WTC11 (cell line): ENCODE measurements around the gene CALN1. TPM values are rescaled to one million over a fixed set of nuclear protein-coding genes. Genes with fewer than 3 reads are reported as not detected.

Experiments
- ATAC-seq: fragments of 200-7000 bp; cut with Tn5 transposase; 2 replicates; pipeline ENCODE4 v1.10.0; 2021; ENCODE audit warnings: mild to moderate bottlenecking, moderate library complexity
- CTCF ChIA-PET: fragments of 300-600 bp; sonication (Branson Sonifier 250); formaldehyde crosslinking; loops from one replicate; lab custom pipeline; 2021; ENCODE audit warnings: antibody characterized with exemption; lab: Charles Lee
- POLR2A ChIA-PET: fragments of 350-600 bp; sonication (Branson Sonifier 250); formaldehyde crosslinking; loops from one replicate; lab custom pipeline; 2021; ENCODE audit warnings: antibody characterized with exemption; lab: Charles Lee
- DNase-seq: peaks from one replicate; pipeline ENCODE4 v3.0.0; 2021; ENCODE audit warnings: low spot score
- H3K27ac Mint-ChIP-seq: 2 replicates; pipeline ENCODE4 v1.8.0; 2021; ENCODE audit warnings: mixed read lengths
- H3K27me3 Mint-ChIP-seq: 2 replicates; pipeline ENCODE4 v1.8.0; 2021; ENCODE audit warnings: low read depth, mild to moderate bottlenecking, moderate library complexity, mixed read lengths
- H3K36me3 Mint-ChIP-seq: 2 replicates; pipeline ENCODE4 v1.8.0; 2021; ENCODE audit warnings: mixed read lengths
- H3K4me1 Mint-ChIP-seq: 2 replicates; pipeline ENCODE4 v1.8.0; 2022; ENCODE audit warnings: mixed read lengths
- H3K4me3 Mint-ChIP-seq: 2 replicates; pipeline ENCODE4 v1.8.0; 2021; ENCODE audit warnings: mild to moderate bottlenecking, moderate library complexity, mixed read lengths
- H3K9me3 Mint-ChIP-seq: 2 replicates; pipeline ENCODE4 v1.8.0; 2021; ENCODE audit warnings: mixed read lengths
- ESRRA ChIP-seq: sonication (generic); formaldehyde crosslinking; IDR thresholded peaks from 2 replicates; pipeline ENCODE4 v1.8.1; 2022; ENCODE audit warnings: mild to moderate bottlenecking, missing genetic modification reagents, borderline replicate concordance
- HMGA2 ChIP-seq: fragments of 250-450 bp; sonication (Bioruptor Pico); IDR thresholded peaks from 2 replicates; pipeline ENCODE4 v1.4.0; 2021; ENCODE audit warnings: mild to moderate bottlenecking, moderate library complexity
- MXD4 ChIP-seq: fragments of 250-450 bp; sonication (Bioruptor Pico); IDR thresholded peaks from 2 replicates; pipeline ENCODE4 v1.8.0; 2021; ENCODE audit warnings: mild to moderate bottlenecking, moderate library complexity, borderline replicate concordance
- RORB ChIP-seq: fragments of 250-450 bp; sonication (Bioruptor Pico); IDR thresholded peaks from 2 replicates; pipeline ENCODE4 v1.9.0; 2021; ENCODE audit warnings: mild to moderate bottlenecking
- ZNF232 ChIP-seq: sonication (generic); formaldehyde crosslinking; IDR thresholded peaks from 2 replicates; pipeline ENCODE4 v1.8.0; 2022; ENCODE audit warnings: mild to moderate bottlenecking, missing genetic modification reagents
- ZNF317 ChIP-seq: sonication (generic); formaldehyde crosslinking; IDR thresholded peaks from 2 replicates; pipeline ENCODE4 v1.8.1; 2023; ENCODE audit warnings: low read depth, mild to moderate bottlenecking, moderate library complexity, missing genetic modification reagents, borderline replicate concordance
- ZNF416 ChIP-seq: fragments of 250-450 bp; sonication (Bioruptor Pico); IDR thresholded peaks from 2 replicates; pipeline ENCODE4 v1.9.0; 2021; ENCODE audit warnings: mild to moderate bottlenecking, inconsistent platforms
- total RNA-seq: library from RNA; stranded (reverse); gene quantifications from 3 replicates; pipeline ENCODE4 v1.2.3, GENCODE V29; 2021
- TF ChIP-seq, protein P1 (sequence below): sonication (generic); formaldehyde crosslinking; IDR thresholded peaks from 2 replicates; pipeline ENCODE4 v1.8.1; 2023; ENCODE audit warnings: mild to moderate bottlenecking, moderate library complexity, missing genetic modification reagents
- TF ChIP-seq, protein P2 (sequence below): fragments of 250-450 bp; sonication (Bioruptor Pico); IDR thresholded peaks from 2 replicates; pipeline ENCODE4 v1.9.0; 2021; ENCODE audit warnings: mild to moderate bottlenecking
- TF ChIP-seq, protein P3 (sequence below): sonication (generic); formaldehyde crosslinking; IDR thresholded peaks from 2 replicates; pipeline ENCODE4 v1.8.0; 2022; ENCODE audit warnings: mild to moderate bottlenecking, missing genetic modification reagents
- TF ChIP-seq, protein P4 (sequence below): sonication (generic); formaldehyde crosslinking; IDR thresholded peaks from 2 replicates; pipeline ENCODE4 v1.8.1; 2023; ENCODE audit warnings: mild to moderate bottlenecking, missing genetic modification reagents, borderline replicate concordance
- TF ChIP-seq, protein P5 (sequence below): sonication (generic); formaldehyde crosslinking; IDR thresholded peaks from 2 replicates; pipeline ENCODE4 v1.8.1; 2023; ENCODE audit warnings: mild to moderate bottlenecking, missing genetic modification reagents

The CALN1 gene
- total RNA-seq, 1 experiment from 2014 or later = 10.5 TPM

DNA sequence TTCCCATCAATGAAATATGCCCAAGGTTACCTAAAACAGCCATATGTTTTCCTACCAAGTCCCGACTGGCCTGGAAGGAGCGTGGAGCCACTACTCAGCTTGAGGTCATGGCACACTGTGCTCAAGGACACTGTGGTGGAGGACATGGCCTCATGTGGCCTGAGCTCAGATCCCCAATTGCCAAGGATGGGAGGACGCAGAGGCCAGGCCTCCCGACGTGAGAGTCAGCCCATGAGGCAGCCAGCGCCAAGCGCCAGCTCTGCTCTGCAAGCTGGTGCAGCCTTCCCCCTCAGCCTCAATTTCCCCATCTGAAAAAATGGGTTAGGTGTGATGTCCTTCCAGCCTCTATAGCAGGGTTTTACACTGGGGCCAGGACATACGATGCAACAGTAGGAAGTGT, 302.6 kb downstream of the CALN1 start:
- peaks cover 29% of the 10 kb centered on the region for H3K9me3 Mint-ChIP-seq
- no peak for TF ChIP-seq ZNF232 (CRISPR knock-in tag)
- TF ChIP-seq, protein P1, sequence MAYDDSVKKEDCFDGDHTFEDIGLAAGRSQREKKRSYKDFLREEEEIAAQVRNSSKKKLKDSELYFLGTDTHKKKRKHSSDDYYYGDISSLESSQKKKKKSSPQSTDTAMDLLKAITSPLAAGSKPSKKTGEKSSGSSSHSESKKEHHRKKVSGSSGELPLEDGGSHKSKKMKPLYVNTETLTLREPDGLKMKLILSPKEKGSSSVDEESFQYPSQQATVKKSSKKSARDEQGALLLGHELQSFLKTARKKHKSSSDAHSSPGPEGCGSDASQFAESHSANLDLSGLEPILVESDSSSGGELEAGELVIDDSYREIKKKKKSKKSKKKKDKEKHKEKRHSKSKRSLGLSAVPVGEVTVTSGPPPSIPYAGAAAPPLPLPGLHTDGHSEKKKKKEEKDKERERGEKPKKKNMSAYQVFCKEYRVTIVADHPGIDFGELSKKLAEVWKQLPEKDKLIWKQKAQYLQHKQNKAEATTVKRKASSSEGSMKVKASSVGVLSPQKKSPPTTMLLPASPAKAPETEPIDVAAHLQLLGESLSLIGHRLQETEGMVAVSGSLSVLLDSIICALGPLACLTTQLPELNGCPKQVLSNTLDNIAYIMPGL (CRISPR knock-in tag) = no peak
- DNase-seq = no peak
- H3K4me1 Mint-ChIP-seq = peaks cover 15% of the 10 kb centered on the region
- POLR2A ChIA-PET = no interaction called here
- no peak overlapping the region for H3K4me3 Mint-ChIP-seq
- peaks cover 28% of the 10 kb centered on the region for H3K36me3 Mint-ChIP-seq
- CTCF ChIA-PET = interaction anchor here (0.7 kb wide), 1 partner anchor 40 kb away, joined by 3 read pairs; no protein-coding TSS in a partner anchor
- H3K27ac Mint-ChIP-seq = no peak overlapping the region
- no peak for ATAC-seq
- H3K27me3 Mint-ChIP-seq = no peaks in the 10 kb centered on the region; the same call in 1 of the 2 replicates

DNA sequence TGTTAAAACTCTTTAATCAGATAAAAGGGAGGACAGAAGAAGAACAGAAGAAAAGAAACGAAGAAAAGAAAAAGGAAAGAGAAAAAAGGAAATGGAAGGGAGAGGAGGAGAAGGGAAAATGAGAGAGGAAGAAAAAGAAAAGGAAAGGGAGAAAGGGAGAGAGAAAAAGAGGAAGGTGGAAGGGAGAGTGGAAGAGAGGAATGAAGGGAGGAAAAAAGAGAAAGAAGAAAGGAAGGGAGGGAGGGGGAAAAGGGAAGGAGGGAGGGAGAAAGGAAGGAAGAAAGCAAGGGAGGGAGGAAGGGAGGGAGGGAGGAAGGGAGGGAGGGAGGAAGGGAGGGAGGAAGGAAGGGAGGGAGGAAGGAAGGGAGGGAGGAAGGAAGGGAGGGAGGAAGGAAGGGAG, 305.7 kb downstream of the CALN1 start:
- Mint-ChIP-seq H3K9me3 (peaks cover 27% of the 10 kb centered on the region), H3K27ac (no peak overlapping the region), H3K4me1 (no peaks in the 10 kb centered on the region), H3K27me3 (no peaks in the 10 kb centered on the region; the same call in 1 of the 2 replicates), H3K4me3 (no peak overlapping the region), H3K36me3 (peaks cover 35% of the 10 kb centered on the region)
- POLR2A ChIA-PET = no interaction called here
- DNase-seq (no peak), ATAC-seq (no peak)
- TF ChIP-seq HMGA2 (CRISPR knock-in tag) = no peak
- TF ChIP-seq ZNF416 (CRISPR knock-in tag) = no peak
- TF ChIP-seq ZNF317 = no peak
- TF ChIP-seq, protein P2, sequence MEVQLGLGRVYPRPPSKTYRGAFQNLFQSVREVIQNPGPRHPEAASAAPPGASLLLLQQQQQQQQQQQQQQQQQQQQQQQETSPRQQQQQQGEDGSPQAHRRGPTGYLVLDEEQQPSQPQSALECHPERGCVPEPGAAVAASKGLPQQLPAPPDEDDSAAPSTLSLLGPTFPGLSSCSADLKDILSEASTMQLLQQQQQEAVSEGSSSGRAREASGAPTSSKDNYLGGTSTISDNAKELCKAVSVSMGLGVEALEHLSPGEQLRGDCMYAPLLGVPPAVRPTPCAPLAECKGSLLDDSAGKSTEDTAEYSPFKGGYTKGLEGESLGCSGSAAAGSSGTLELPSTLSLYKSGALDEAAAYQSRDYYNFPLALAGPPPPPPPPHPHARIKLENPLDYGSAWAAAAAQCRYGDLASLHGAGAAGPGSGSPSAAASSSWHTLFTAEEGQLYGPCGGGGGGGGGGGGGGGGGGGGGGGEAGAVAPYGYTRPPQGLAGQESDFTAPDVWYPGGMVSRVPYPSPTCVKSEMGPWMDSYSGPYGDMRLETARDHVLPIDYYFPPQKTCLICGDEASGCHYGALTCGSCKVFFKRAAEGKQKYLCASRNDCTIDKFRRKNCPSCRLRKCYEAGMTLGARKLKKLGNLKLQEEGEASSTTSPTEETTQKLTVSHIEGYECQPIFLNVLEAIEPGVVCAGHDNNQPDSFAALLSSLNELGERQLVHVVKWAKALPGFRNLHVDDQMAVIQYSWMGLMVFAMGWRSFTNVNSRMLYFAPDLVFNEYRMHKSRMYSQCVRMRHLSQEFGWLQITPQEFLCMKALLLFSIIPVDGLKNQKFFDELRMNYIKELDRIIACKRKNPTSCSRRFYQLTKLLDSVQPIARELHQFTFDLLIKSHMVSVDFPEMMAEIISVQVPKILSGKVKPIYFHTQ (CRISPR knock-in tag) = no peak
- TF ChIP-seq, protein P3, sequence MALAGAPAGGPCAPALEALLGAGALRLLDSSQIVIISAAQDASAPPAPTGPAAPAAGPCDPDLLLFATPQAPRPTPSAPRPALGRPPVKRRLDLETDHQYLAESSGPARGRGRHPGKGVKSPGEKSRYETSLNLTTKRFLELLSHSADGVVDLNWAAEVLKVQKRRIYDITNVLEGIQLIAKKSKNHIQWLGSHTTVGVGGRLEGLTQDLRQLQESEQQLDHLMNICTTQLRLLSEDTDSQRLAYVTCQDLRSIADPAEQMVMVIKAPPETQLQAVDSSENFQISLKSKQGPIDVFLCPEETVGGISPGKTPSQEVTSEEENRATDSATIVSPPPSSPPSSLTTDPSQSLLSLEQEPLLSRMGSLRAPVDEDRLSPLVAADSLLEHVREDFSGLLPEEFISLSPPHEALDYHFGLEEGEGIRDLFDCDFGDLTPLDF = no peak
- TF ChIP-seq, protein P4, sequence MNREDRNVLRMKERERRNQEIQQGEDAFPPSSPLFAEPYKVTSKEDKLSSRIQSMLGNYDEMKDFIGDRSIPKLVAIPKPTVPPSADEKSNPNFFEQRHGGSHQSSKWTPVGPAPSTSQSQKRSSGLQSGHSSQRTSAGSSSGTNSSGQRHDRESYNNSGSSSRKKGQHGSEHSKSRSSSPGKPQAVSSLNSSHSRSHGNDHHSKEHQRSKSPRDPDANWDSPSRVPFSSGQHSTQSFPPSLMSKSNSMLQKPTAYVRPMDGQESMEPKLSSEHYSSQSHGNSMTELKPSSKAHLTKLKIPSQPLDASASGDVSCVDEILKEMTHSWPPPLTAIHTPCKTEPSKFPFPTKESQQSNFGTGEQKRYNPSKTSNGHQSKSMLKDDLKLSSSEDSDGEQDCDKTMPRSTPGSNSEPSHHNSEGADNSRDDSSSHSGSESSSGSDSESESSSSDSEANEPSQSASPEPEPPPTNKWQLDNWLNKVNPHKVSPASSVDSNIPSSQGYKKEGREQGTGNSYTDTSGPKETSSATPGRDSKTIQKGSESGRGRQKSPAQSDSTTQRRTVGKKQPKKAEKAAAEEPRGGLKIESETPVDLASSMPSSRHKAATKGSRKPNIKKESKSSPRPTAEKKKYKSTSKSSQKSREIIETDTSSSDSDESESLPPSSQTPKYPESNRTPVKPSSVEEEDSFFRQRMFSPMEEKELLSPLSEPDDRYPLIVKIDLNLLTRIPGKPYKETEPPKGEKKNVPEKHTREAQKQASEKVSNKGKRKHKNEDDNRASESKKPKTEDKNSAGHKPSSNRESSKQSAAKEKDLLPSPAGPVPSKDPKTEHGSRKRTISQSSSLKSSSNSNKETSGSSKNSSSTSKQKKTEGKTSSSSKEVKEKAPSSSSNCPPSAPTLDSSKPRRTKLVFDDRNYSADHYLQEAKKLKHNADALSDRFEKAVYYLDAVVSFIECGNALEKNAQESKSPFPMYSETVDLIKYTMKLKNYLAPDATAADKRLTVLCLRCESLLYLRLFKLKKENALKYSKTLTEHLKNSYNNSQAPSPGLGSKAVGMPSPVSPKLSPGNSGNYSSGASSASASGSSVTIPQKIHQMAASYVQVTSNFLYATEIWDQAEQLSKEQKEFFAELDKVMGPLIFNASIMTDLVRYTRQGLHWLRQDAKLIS (CRISPR knock-in tag) = no peak
- TF ChIP-seq RORB (CRISPR knock-in tag) = no peak
- TF ChIP-seq, protein P5, sequence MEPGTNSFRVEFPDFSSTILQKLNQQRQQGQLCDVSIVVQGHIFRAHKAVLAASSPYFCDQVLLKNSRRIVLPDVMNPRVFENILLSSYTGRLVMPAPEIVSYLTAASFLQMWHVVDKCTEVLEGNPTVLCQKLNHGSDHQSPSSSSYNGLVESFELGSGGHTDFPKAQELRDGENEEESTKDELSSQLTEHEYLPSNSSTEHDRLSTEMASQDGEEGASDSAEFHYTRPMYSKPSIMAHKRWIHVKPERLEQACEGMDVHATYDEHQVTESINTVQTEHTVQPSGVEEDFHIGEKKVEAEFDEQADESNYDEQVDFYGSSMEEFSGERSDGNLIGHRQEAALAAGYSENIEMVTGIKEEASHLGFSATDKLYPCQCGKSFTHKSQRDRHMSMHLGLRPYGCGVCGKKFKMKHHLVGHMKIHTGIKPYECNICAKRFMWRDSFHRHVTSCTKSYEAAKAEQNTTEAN (CRISPR knock-in tag) = no peak
- TF ChIP-seq ESRRA (CRISPR knock-in tag) = no peak
- TF ChIP-seq MXD4 = no peak
- CTCF ChIA-PET = interaction anchor here (0.5 kb wide), 1 partner anchor 259 kb away, joined by 3 read pairs; no protein-coding TSS in a partner anchor
